ENCODE results near the gene PDE4D.
A peak's percentile ranks its signal among the peaks of the same experiment; 100 is the strongest.
"Not testable (repeated sequence)": the region's sequence is repeated elsewhere in the genome, so short reads cannot be mapped to it uniquely, and the experiment has no call there.

Gene PDE4D

DNA sequence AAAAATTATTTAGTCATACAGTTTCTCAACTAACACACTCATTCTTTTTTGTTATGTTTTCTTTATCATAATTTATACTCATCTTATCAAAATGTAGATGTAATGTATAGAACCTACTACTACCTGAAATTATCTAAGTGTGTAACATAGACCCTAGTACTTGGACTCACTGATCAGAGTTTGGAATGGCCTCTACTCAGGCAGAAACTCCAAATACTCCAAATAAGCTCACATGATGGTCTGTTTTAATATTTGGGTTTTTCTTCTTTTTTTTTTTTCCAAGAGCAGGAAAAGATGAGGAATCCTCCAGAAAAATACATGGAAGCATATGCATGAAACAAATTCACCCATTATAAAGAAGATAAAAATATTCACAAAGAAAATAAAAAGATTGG lies 126.3 kb downstream of the PDE4D start:
- no peak for DNase-seq

DNA sequence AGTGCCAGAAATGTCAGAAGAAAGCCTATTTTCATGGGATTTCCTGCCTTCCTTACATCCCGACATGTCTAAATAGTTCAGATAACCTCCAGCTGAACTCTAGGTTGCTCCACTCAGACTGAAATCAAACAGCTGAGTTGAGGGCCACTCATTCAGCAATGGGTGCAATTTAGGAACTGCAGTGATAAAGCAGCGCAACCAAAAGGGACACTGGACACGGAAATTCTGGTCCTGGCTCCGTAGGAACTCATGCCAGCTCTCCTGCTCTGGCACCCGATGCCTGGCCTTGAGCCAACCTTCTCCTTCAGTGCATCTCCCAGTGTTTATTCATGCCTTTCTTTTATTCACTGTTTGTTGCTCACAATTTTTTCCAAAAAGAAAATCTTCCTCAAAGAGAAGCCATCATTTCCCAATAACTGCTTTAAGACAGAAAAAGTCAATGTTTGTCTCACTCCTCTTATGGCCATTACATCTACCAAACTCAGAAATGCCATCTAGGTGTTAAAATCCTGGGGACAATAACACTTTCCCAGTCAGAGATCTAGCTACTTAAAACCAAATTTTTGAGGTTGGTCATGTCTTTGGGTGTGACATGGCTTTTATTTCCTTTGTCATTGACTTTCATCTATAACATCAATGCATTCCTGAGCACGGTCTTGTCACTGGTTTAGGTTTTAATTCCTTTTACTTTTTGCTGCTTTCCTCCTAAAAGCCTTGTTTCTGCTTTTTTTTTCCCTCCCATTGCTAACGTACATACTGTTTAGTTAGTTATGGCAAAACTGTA lies 126.9 kb downstream of the PDE4D start:
- no peak for DNase-seq

DNA sequence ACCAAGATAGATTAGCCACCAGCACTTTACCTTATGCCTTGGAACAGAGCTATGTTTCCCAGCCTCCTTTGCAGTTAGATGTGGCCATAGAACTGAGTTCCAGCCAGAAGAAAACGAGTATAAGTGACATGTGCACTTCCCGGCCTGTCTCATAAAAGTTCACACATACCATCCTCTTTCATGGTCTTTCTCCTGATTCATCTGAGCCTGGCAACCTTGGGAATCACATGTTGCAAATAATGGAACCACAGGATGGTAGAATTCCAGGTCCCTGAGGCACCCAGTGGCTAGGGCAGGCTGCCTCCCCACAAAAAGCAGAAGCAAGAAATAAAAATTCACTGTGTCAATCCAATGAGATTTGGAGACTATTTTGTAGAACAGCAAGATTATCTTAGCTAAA lies 128.1 kb downstream of the PDE4D start:
- no peak for DNase-seq

DNA sequence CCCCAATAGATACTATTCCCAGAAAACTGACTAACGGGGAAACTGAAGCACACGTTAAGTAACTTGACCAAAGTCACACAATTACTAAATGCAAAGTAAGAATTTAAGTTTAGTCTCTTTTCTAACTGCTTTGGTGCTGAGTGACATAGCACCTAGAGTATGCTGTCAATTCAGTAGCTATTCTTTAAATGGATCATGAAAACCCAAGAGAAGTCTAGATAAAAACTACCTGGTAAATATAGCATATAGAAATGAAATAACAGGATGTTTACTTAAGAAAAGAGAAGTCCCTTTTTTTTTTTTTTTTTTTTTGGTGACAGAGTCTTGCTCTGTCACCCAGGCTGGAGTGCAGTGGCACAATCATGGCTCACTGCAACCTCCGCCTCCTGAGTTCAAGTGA lies 129.2 kb downstream of the PDE4D start:
- DNase-seq, result no peak

DNA sequence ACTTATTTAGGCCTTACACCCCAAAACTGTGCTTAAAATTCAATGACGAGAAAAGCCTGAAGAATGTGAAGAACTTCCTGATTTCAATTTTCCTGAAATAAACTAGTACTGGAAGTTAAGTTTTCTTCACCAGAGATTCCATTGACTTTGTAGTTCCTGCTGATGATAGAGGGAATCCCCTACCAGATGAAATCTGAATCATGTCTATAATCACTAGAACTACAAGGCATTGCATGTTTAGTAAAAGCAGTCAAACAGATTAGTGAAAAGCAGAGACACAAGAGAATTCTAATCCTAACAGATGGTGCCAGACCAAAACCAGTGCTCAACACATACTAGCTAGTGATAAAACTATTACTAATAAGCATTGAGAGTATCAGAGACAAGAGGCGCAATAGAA lies 130.0 kb downstream of the PDE4D start:
- no peak for DNase-seq

DNA sequence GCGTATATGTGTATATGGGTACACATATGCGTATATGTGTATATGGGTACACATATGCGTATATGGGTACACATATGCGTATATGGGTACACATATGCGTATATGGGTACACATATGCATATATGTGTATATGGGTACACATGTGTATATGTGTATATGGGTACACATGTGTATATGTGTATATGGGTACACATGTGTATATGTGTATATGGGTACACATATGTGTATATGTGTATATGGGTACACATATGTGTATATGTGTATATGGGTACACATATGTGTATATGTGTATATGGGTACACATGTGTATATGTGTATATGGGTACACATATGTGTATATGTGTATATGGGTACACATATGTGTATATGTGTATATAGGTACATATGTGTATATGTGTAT lies 131.3 kb downstream of the PDE4D start:
- DNase-seq, result not testable (repeated sequence)

DNA sequence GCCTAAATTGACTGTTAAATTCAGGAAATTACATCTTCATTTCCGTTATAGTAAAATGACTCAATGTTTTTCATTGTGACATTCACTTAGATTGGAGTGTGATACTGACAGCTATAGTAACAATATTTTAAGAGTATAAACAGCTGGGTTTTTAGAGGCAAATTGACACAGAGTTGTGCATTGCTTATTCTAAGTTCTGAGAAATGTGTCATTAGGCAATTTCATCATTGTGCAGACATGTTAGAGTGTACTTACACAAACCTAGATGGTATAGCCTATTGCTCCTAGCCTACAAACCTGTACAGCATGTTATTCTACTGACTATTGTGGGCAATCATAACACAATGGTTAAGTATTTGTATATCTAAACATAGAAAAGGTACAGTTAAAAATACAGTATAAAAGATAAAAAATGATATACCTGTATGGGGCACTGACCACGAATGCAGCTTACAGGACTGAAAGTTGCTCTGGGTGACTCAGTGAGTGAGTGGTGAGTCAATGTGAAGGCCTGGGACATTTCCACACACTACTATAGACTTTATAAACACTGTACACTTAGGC lies 132.7 kb downstream of the PDE4D start:
- DNase-seq, result peak; percentile 37

DNA sequence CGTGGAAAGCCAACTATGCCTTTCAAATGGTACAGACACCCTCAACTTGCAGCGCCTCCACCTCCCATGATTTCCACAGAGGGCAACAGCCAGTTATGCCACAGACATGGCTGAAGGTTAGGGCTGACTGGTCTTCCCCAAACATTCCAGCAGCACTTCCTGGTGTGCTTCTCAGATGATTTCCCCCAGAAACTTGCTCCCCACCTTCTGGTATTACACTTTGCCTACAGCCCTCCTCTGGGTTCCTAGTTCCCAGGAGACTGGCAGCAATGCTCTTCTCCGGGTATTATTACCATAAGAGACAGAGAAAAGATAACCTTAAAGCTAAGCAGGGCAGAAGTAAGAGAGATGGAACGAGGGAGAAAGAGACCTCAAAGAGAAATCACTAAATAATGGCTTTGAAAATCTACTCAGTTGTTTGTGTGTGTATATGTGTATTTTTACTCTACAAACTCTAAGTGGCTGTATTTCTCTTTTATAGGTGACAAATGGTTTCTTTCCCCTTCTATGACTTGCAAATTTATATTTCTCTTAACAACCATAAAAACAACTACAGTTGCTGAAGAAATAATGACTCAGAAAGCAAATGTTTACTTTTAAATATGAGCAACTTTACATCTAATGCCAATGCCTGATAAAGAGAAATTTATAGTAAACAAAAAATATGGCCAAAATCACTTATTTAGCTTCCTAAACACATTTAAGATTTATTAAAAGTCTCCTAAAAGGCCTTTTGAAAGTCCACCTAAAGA lies 133.8 kb downstream of the PDE4D start:
- DNase-seq, result no peak

DNA sequence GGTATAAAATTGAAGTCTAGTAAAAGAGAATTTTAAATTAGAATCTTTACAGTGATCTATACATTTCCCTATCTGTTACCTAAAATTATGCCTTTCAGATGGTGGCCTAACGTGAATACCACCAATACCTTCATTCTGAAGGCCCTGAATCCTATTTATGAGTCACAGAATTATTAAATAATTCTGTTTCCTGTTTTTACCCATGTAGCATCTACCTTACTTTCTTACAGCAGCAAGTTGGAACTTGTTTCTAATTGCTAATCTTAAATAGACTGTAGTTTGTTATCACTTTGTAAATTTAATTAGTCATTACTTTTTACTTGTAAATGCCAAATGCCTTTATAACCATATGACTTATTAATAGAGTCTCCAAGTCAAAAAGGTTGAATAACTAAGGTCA lies 135.0 kb downstream of the PDE4D start:
- DNase-seq, result no peak

DNA sequence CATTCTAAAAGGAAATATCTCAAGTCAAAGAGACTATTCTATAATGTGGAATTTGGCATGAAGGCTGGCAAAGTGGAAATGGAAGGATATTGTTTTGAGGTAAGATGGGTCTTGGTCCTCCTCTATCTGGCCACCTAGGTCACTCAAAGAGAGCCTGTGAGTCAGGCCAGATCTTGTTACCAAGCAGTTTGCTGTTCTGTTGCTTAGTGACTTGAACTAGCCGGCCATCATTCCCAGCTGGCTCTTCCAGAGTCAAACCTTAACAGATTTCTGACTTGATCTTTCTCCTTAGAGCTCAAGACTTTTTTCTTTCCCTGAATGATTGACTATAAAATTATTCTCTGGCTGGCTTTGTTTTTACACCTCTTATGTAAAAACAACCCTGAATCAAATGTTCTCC lies 136.1 kb downstream of the PDE4D start:
- no peak for DNase-seq

DNA sequence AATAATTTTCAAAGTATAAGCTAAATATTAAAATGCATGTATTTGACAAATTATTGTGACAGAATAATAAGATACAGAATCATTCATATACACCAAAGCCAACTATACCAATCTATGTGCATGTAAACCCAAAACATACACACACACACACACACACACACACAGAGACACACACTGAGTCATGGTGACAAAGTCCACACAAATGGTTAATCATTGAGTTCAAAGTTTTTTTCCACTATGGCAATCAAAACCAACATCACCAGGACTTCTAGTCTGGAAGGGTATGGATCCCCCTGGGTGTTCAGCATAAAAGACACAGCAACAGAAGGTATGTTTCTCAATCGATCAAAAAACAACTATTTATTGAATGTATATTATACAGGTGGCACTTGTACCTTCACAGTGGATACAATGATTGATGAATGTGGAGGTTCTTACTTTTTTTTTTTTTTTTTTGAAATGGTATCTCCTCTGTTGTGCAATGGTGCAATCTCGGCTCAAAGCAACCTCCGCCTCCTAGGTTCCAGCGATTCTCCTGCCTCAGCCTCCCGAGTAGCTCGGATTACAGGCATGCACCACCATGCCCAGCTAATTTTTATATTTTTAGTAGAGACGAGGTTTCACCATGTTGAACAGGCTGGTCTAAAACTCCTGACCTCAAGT lies 137.0 kb downstream of the PDE4D start:
- no peak for DNase-seq

DNA sequence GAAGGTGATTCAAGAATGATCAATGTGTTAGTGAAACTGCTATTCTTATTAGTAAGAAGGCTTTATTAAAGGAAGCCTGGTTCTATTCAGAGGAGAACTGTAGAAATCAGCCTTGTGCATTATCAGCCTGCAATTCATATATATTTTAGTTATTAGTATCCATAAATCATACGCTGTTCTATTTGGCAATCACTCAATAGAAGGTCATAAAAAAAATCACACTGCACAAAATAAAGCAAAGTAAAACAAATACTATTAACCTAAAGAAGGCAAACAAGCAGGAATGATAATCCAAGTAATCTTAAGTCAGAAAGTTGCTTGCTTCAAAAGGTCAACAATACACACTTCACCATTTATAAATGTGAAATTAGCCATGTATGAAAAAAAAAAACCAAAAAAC lies 138.1 kb downstream of the PDE4D start:
- DNase-seq, result no peak

DNA sequence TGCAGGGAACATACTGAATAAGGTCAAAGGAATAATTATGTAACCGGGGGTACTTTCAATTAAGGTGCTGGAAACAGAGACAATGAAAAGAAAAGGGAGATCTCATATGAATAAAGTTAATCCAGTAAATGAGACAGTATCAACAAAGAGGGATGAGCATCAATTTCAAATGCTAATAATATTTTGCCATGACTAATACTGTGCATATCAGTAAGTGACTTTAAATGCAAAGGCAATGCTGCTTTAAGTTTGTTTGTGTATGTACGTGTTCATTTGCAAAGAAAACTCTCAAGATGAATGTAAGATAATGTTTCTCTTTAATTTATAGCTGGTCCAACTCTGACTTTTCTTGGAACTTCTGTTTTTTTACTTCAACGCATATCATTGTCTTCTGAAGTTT lies 139.9 kb downstream of the PDE4D start:
- DNase-seq, result no peak

DNA sequence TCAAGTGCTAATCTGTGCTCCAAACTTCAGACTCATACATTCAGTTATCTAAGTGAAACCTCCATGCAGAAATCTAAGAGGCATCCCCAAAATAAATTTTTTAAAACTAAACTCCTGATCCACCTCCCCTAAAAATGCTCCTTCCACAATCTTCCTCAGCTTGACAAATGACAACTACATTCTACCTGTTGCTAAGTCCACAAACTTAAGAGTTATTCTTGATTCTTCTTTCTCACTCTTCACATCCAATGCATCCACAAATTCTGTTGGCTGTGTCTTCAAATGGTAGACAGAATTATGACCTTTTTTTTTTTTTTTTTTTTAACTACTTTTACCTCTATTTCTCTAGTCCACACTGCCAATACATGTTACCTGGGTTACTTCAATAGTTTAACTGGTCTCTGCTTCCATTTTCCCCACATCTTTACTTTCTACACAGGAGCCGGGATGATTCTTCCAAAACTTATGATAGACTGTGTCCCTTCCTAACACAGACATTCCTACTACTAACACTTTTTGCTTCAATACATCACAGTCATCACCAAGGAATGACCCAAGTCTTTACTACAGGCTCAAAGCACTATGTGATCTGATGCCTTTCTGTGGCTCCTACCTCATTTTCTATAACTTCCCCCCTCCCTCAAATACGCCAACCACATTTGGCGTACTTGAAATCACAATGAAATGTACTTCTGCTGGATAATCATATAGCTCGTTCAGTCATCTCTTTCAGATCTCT lies 143.6 kb downstream of the PDE4D start:
- no peak for DNase-seq

DNA sequence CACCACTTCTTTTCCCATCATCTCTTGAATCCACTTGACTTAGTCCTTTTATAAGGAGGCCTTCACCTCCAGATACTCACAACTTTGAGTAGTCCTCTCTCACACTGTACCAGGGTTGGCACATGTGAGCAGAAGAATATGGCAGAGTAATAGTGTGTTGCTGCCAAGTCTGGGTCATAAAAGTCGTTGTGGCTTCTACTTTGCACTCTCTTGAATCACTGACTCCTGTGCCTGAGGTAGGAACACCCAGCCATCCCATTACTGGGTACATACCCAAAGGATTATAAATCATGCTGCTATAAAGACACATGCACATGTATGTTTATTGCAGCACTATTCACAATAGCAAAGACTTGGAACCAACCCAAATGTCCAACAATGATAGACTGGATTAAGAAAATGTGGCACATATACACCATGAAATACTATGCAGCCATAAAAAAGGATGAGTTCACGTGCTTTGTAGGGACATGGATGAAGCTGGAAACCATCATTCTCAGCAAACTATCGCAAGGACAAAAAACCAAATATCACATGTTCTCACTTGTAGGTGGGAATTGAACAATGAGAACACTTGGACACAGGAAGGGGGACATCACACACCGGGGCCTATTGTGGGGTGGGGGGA lies 145.4 kb downstream of the PDE4D start:
- not testable (repeated sequence) for DNase-seq

DNA sequence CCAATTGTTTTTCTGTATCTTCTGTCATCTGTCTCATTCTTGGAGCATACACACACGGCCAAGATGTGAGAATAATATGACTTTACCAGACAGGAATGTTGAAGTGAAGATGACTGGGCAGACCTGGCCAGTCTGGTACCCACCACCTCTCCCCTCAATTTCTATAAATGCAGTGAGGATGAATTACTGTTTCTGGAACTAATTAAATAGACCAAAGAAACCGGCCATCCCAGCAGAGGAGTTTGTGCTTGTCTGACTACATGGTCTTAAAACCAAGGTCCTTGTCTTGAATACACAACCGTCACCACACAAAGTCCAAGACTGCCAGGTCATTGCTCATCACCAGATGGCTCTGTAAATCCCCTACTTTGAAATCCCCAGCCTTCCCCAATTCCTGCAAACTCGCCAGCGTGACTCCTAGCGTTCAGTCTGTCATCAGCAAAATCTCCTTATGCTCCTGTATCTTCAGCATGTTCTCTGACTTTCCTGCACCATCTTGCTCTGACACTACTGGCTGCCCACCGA lies 147.2 kb downstream of the PDE4D start:
- peak; percentile 30 for DNase-seq

DNA sequence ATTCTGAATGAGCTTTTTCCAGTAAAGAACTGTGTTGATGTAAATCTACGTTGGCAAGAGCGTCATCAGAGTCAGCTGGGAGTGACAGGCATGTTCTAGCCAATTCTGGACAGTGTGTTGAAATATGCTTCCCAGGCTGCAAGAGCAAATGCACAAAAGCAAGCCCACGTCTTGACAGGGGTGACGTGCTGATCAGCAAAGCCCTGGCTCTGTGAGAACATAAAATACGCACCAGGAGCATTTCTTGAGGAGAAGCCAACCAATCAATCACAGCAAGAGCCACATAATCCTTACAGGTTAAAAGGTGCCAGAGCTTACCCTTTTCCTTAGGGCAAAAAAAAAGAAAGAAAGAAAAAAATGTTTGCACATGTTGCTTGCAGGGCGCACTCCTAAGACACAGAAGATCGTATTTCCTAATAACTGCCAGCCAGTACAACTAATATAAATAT lies 148.1 kb downstream of the PDE4D start:
- peak; percentile 57 for DNase-seq

DNA sequence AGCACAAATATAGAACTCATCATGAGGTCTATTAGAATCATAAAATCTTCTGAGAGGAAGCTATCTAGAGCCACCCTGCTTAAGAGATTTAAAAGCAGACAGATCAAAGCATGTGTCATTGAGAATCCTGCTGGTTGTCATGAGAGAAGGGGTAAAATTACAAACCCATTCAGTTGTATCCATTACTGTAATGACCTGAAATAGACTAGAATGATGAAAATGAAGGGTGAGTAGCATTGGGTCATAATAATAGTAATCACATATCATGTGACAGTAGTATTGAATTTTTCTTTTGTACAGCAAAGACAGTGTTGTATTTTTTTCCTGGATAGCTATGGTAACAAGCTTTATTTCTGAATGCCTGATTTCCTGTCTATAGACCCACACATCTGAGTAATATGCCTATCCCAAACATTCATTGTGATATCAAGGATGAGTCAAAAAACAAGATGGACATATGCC lies 149.0 kb downstream of the PDE4D start:
- DNase-seq, result peak; percentile 65

DNA sequence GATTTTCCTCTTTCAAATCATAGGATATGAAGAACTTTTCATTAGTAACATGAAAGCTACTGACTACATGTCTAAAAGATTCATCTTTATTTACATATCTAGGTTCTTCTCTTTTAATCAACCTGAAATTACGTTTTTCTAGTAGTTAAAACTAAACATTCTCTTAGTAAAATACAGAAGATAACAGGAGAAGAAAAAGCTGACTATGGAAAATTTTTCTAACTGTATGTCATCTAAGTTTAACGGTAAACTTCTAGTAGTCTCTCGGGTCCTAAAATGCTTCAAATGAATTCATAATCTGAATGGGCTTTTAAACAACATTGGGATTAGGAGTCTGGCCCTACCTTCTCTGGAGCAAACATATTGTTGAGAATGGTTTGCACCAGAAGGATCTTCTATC lies 151.9 kb downstream of the PDE4D start:
- DNase-seq, result no peak

DNA sequence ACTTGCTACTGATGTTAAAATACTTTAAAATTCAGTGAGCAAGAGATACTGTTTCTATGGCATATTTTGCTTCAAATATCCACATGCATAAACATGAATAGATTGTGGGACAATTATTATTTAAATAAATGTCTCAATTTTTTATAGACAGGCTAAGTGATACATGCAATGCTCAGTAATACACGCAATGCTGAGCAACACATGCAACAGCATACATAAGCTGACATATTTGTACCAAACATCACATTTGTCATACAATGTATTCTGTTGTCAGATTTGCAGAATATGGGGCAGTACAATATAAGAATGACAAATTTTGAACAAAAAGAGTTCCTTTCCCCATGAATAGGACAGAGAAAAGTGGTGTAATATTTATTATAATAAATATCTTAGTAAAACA lies 155.5 kb downstream of the PDE4D start:
- no peak for DNase-seq

DNA sequence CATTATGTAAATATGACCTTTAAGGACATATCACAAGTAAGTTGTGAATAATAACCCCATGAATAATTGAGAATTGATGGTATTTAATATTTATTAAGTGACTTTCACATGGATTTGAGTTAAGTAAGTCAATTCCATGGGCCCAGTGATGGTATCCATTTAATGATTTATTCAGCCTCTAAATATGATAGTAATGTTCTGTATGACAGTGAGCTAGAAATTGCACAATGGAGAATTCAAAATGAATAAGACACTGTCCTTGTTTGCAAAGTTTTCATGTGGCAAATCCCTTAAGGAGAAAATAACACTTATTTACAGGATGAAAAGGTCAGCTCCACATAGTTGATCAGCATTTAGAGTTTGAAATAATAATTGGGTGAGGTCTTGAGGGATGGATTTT lies 160.7 kb downstream of the PDE4D start:
- no peak for DNase-seq

DNA sequence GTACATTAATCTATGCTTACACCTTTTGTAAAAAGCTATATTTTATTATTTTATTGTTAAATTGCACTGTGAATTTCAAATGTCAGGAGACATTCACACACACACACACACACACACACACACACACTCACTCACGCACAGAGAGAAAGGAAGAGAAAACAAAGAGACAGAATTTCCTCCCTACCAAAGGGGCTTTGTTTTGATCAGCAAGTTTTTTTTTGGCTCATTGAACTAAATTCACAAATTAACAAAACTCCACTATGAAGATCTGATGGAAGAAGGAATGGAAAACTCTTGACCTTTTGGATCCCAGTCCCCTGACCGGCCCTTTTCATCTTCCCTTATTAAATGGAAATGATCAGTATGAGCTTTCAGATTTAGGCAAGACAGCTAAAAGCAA lies 161.2 kb downstream of the PDE4D start:
- no peak for DNase-seq

Data from NCI-H226 (cell line).